Stimulated activated CD4-positive, alpha-beta T cell treated with anti-CD3 and anti-CD28 coated beads, Interleukin-2, amount 100 ng/mL, for 4 hours (primary cell): Measurements from ENCODE around the gene NCOA1.
"Not testable (repeated sequence)": the region's sequence is repeated elsewhere in the genome, so short reads cannot be mapped to it uniquely, and the experiment has no call there.

Experiments
- DNase-seq: peaks from one replicate; pipeline ENCODE4 v3.0.0-alpha.2; 2020; ENCODE audit warnings: low read depth

Gene NCOA1

GRCh38 chr2:24539258-24539657 is 48.2 kb downstream of the NCOA1 start:
- no peak for DNase-seq

DNA sequence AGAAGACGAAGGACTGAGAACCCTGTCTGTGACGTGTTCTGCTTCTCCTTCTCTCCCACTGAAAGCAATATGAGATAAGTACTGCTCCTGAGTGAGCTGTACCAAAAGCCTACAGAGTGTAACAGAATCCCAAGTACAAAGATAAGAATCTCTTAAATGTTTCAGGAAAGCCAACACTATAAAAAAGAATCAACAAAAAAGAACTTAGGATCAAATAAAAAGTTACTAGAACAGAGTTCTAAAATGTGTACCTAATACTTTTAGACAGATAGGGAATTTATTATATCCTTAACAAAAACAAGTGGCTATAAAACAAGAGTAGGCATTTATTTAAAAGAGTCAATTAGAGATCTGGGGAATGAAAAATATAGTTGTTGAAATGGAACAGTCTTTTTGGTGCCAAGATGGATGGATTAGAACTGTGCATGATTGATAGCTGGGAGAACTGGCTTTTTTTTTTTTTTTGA is 49.0 kb downstream of the NCOA1 start:
- DNase-seq = no peak

GRCh38 chr2:24541621-24542020 is 50.6 kb downstream of the NCOA1 start:
- no peak for DNase-seq

DNA sequence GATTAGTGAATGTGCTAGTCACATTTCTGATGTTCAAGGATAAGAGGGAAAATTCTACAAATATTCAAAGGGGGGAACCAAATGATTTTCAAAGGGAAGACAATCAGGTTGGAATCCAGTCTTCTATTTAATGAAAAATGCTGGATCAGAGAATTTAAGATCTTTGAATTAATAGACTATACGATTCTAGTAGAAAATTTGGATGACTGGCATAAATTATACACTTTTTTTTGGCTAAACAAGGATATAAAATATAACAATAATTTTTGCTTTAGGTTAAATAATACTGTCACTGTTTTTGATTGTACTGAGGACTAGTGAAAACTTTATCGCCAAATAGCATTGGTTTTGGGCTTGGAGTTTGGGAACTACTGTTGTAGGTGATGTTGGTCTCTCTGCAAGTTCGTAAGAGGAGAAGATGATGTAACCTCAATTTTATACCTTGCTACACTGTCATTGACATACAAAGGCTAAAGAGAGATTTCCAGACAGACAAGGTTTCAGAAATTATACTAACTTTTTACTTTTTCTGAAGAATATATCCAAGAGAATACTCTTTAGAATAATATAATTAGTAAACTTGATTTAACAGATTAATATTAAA is 51.3 kb downstream of the NCOA1 start:
- DNase-seq = no peak

DNA sequence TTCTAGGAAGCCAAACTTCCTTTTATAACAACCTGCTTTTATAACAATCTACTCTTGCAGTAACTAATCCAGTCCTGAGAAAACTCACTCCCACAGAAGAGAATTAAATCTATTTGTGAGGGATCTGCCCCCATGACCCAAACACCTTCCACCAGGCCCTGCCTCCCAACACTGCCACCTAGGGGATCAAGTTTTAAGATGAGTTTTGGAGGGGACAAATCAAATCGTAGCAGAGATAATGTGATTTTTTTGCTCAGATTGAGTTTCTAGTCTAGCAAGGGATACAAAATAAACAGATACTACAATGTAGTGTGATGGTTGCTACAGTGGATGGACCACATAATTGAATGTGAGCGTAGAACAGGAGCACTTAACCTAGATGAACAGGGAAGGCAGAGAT is 52.2 kb downstream of the NCOA1 start:
- no peak for DNase-seq

- DNase-seq = no peak
Measured at GRCh38 chr2:24544456-24545115, 53.5 kb downstream of the NCOA1 start.

DNA sequence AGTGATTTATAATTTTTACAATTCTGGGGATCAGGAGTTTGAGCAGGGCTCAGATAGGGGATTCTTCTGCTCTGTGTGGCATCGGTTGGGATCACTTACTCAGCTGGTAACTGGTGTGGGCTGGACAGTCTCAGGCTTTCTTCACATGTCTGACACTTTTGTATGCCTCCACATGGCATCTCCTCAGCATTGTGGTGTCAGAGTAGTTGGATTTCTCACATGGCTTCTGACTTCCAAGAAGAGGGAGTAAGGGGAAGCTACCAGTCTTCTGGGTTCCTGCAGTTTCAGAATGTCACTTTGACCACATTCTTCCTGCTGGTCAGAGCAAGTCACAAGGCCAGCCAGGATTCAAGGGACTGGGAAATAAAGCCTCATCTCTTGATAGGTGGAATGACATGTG is 55.6 kb downstream of the NCOA1 start:
- DNase-seq = no peak

- DNase-seq = no peak
Measured at GRCh38 chr2:24548058-24548457, 57.0 kb downstream of the NCOA1 start.

- DNase-seq = not testable (repeated sequence)
Measured at GRCh38 chr2:24550301-24550700, 59.2 kb downstream of the NCOA1 start.

DNA sequence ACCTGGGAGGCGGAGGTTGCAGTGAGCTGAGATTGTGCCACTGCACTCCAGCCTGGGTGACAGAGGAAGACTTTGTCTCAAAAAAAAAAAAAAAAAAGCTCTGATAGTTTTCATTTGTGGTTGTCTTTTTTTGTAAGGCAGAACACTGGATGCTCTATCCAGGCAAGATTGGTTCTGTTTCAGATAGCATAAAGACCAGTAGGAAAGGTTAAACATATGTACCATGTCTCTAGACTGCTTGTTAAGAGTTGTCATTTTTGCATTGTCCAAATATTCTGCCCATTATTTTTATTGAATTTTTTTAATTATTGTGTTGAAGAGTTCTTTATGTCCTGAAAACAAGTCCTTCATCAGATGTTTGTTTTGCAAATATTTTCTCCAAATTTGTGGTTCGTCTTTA is 60.0 kb downstream of the NCOA1 start:
- no peak for DNase-seq

DNA sequence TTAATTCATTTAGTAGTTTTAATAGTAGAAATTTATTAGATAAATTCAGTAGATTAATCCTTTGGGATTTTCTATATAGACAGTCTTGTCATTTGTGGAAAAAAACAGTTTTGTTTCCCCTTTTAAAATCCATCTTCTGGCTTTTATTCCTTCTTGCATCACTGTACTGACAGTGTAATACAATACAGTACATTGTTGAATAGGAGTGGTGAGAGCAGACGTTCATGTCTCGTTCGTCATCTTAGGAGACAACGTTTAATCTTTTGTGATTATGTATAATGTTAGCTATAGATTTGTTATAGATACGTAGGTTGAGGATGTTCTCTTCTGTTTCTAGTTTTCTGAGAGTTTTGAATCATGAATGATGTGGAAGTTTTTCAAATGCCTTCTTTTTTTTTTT is 61.8 kb downstream of the NCOA1 start:
- DNase-seq = no peak

GRCh38 chr2:24558781-24559472 is 67.9 kb downstream of the NCOA1 start:
- DNase-seq = no peak

- no peak for DNase-seq
Measured at GRCh38 chr2:24559473-24560113, 68.5 kb downstream of the NCOA1 start.

- no peak for DNase-seq
Measured at GRCh38 chr2:24565537-24565936, 74.5 kb downstream of the NCOA1 start.

DNA sequence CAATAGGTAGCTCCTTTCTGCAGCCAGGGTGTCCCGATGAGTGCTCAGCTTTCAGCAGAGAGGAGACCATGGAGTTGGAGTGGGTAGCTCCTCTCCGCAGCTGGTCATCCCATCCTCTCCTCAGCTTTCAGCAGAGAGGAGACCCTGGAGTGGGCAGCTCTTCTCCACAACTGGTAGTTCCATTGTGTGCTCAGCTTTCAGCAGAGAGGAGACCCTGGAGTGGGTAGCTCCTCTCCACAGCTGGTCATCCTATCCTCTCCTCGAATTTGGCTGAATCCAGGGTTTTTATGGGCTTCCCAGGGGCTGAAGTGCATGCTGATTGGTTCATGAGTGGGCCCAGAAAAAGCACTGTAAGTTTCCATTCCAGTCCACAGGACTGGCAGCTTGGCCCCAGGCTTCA is 75.2 kb downstream of the NCOA1 start:
- no peak for DNase-seq

DNA sequence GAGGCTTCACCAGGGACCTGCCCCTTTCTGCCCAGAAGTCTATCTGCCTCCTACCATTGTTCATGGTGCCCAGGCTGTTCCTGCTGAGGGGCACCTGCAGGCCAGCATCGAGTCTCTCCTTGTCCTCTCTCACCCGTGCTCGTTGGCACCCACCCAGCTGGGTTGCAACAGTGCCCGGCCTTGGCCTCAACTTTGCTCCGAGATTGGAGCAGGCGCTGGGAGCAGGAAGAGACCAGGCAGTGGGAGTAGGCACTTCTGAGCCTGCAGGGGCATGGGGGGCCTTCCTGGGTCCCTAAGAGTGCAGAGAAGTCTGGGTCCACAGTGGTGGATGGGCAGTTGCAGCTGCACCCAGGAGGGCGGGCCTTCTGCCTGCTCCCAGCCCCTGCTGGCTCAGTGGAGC is 75.6 kb downstream of the NCOA1 start:
- DNase-seq = no peak

GRCh38 chr2:24568551-24568950 is 77.5 kb downstream of the NCOA1 start:
- DNase-seq = no peak

DNA sequence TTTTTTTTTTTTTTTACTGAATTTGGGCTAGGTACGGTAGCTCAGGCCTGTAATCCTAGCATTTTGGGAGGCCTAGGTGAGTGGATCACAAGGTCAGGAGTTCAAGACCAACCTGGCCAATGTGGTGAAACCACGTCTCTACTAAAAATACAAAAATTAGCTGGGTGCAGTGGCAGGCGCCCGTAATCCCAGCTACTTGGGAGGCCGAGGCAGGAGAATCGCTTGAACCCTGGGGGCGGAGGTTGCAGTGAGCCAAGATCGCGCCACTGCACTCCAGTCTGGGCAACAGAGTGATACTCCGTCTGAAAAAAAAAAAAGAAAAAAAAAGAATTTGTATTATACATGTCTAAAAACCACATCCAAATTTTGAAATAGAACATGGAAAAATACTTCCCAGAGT is 78.5 kb downstream of the NCOA1 start:
- DNase-seq = not testable (repeated sequence)

- DNase-seq = no peak
Measured at GRCh38 chr2:24570225-24570624, 79.2 kb downstream of the NCOA1 start.

DNA sequence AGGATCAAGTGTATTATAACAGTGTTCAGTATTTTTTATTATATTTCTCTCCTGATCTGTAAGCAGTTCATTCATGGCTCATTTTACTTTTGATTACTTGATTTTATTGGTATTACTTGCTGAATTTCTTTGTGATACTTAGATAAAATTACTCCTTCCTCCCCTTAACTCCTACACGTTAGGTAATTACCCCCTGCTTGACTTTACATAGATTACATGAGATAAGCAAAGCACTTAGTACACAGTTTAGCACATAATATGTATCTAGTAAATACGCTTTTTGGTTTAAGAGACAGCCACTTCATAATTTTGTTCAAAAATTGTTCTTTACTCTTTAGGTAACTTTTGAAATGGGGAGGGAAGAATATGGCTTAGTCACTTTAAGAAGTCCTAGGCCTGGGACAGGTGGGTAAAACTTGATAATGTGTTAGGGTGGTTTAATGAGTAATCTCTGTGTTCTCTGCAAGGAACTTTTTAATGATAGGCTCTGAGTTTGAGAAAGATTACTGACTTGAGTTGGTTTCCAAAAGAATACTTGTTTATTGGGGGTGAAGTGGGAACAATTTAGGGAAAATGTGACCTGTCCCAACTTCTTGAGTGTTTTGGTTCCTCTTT is 80.9 kb downstream of the NCOA1 start:
- DNase-seq = no peak

DNA sequence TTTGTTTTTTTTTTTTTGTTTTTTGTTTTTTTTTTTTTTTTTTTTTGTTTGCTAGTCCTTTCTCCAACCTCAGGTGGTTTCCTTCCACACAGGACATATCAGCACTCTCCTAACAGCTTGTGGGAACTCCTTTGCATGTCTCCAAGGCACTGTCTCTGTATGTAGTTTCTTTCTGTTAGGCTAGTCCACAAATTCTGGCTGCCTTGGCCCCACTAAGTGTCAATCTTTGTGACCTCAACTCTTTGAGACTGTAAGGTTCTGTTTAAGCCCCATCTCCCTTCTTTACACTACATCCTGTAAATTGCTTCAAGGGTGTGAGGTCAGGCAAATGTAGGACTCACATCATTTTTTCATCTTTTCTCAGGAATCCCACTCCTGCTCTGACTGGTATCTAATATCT is 85.1 kb downstream of the NCOA1 start:
- no peak for DNase-seq

GRCh38 chr2:24576617-24577016 is 85.6 kb downstream of the NCOA1 start:
- DNase-seq = no peak

- no peak for DNase-seq
Measured at GRCh38 chr2:24577481-24577880, 86.4 kb downstream of the NCOA1 start.
